GM12874 (cell line): ENCODE measurements around the gene SLC25A20.

ENCODE experiments used
- TF ChIP-seq, protein P1 (sequence below): IDR thresholded peaks from 2 replicates; pipeline ENCODE4 v1.5.1; 2011; ENCODE audit warnings: low read depth, mild to moderate bottlenecking, control low read depth, low read length, moderate library complexity; ENCODE audit not compliant: insufficient read depth

SLC25A20 gene

GRCh38 chr3:48835650-48836366, 62.9 kb downstream of the SLC25A20 start:
- TF ChIP-seq, protein P1, sequence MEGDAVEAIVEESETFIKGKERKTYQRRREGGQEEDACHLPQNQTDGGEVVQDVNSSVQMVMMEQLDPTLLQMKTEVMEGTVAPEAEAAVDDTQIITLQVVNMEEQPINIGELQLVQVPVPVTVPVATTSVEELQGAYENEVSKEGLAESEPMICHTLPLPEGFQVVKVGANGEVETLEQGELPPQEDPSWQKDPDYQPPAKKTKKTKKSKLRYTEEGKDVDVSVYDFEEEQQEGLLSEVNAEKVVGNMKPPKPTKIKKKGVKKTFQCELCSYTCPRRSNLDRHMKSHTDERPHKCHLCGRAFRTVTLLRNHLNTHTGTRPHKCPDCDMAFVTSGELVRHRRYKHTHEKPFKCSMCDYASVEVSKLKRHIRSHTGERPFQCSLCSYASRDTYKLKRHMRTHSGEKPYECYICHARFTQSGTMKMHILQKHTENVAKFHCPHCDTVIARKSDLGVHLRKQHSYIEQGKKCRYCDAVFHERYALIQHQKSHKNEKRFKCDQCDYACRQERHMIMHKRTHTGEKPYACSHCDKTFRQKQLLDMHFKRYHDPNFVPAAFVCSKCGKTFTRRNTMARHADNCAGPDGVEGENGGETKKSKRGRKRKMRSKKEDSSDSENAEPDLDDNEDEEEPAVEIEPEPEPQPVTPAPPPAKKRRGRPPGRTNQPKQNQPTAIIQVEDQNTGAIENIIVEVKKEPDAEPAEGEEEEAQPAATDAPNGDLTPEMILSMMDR, result no peak

DNA sequence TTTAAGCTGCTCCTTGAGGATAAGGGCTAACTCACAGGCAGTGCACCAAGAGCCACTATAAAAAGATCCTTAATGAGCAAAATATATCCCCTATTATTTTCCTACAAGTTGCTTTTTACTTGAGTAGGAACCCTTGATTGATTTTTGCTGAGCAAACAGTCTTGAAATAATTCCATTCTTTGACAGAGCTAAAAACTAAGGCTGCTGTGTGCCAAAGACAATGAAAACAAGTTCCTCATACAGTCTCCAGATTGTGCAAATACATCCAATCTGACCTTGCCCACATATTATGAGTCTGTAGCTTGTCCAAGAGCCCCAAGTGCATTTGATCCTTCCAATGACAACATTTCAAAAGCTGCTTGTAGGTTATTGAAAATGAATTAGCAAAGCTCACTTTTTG, 66.0 kb downstream of the SLC25A20 start:
- TF ChIP-seq, protein P1, result no peak

DNA sequence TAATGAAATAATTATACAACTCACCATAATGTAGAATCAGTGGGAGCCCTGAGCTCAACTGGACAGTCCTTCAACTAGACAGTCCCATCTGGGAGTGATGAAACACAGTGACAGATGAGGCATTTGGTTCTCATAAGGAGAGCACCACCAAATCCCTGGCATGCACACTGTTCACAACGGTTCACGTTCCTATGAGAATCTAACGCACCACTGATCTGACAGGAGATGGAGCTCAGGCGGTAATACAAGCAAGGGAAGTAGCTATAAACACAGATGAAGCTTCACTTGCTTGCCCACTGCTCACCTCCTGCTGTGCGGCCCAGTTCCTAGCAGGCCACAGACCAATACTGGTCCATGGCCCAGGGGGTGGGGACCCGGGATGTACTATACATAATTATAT, 68.0 kb downstream of the SLC25A20 start:
- TF ChIP-seq, protein P1, result no peak

DNA sequence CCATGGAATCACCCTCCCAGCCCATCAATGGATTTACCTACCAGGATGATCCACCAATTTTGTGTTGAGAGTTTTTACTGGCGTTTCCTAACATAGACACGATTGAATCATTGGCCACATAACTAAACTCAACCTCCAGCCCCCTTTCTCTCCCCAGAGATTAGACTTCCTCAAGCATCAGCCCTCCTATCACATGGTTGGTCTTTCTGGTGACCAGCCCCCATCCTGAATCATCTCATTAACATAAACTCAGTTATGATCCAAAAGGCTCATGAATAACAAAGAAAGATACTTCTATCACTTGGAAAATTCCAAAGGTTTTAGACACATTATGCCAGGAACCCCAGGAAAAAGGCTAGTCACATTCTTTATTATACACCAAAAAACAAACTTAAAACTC, 72.2 kb downstream of the SLC25A20 start:
- TF ChIP-seq, protein P1, result no peak

DNA sequence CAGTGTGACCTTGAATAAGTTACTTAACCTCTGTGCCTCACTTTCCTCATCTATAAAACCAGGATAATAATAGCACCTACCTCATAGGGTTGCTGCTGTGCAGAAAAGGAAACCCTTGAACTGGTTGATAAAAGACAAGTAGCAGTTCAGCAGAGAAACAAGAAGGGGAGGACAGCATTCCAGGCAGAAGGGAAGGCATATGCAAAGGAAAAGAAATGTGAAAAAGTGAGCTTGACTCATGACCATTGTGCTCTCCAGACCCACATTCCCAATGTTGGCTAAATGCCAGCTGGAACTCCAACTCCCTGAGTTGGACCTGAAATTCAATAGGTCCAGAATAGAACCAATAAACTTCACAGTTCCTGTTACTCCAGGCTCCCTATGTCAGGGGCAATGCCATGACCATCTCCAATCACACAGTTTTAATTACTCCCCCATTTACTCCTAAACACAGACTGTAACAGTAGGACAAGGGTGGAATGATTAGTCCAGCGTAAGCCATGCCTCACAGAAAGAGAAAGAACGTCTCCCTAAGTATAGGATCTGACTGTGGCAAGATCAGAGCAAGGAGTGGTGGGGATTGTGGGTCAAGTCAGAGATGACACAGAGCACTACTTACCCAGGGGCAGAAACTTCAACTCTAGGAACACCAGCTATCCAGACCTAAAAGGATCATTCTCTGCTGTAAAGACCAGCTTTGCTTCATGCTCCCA, 77.9 kb downstream of the SLC25A20 start:
- TF ChIP-seq, protein P1, result no peak

DNA sequence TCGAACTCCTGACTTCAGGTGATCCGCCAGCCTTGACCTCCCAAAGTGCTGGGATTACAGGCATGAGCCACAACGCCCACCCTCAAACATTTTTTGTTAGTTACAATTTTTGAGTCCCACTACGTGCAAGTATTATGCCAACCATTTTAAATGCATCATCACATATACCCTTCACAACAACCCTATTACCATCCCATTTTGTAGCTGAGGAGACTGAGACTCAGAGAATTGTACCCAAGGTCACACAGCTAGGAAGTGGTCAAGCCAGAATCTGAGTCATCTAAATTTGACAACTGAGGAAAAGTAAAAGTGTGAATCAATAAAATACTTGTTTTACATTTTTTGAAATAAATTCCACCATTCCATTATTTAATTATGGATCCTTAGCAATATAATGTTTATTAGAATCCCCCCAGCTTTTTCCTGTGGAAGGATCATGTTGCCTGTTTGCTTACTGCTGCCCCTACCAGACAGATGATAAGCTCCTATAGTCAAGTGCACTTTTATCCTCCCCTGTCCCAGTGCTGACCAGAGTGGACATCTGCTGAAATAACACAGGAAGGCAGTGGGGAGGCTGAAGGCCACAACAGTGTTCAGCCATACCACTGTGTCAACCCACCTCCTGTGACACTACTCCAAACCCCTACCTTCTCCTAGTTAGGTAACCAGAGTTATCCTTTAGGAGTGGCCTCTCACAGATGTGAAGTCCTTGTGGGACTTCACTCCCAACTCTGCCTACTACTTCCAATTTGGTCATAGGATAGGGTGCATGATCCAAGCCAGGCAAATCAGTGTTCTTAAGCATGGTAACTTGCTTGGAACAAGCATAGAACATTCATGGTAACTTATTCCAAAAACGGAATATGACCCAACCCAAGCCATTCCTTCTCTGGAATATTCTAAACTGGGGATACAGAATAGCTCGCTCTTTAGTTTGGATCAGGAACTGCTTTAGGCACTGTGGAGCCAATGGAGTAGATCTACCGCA, 79.2 kb downstream of the SLC25A20 start:
- TF ChIP-seq, protein P1, result no peak

DNA sequence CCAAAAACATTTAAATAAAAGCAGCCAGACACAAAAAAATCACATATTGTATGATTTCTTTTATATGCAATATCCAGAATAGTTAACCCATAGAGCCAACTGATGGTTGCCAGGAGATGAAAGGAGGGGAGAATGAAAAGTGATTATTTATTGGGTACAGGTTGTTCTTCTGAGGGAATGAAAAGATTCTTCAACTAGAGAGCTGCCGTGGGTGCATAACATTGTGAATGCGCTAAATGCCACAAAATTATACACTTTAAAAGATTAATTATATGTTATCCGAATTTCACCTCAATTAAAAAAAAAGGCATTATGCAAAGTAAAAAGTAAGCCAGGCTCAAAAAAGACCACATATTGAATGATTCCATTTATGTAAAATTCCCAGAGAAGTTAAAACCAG, 87.2 kb downstream of the SLC25A20 start:
- TF ChIP-seq, protein P1, result no peak
